Neuron (in vitro differentiated cells): ENCODE measurements around the gene FJX1.
"Not testable (repeated sequence)": the region's sequence is repeated elsewhere in the genome, so short reads cannot be mapped to it uniquely, and the experiment has no call there.

Source experiments
- H2AFZ ChIP-seq: one replicate; pipeline ENCODE4 v1.6.1; 2013; ENCODE audit warnings: low read depth, mild to moderate bottlenecking, inconsistent platforms, low read length, moderate library complexity
- H3K27me3 ChIP-seq: one replicate; pipeline ENCODE4 v1.6.1; 2013; ENCODE audit warnings: low read length; ENCODE audit not compliant: insufficient read depth
- H3K36me3 ChIP-seq: one replicate; pipeline ENCODE4 v1.6.1; 2013; ENCODE audit warnings: low read length; ENCODE audit not compliant: insufficient read depth
- H3K4me1 ChIP-seq: one replicate; pipeline ENCODE4 v1.6.1; 2013; ENCODE audit warnings: low read length; ENCODE audit not compliant: insufficient read depth
- H3K4me3 ChIP-seq: 2 replicates; pipeline ENCODE4 v1.5.1; 2013; ENCODE audit warnings: mild to moderate bottlenecking, low read length, moderate library complexity
- H3K9me3 ChIP-seq: one replicate; pipeline ENCODE4 v1.6.1; 2013; ENCODE audit warnings: low read length

FJX1 gene

DNA sequence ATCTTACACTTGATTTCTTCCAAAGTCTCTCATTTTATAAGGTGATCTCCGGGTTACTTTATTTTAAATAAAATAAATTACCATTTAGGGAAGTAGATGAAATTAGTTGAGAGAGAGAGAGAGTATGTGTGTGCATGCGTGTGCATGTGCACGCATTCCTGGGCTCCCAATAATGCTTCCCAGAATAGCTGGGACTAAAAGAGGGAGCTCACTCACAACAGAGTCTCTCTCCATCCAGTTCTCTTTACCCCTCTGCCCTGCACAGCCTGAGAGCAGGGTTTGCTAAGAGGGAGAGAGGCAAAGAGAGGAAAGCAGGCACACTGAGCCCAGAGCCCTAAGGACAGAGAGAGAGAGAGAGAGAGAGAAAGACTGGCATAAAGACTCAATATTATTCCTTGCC, 33.0 kb downstream of the FJX1 start:
- Histone ChIP-seq H3K9me3 (no peaks in the 10 kb centered on the region), H3K36me3 (no peaks in the 10 kb centered on the region), H3K4me3 (no peak overlapping the region), H3K27me3 (no peaks in the 10 kb centered on the region), H3K4me1 (peaks cover 4% of the 10 kb centered on the region), H2AFZ (no peak overlapping the region)

DNA sequence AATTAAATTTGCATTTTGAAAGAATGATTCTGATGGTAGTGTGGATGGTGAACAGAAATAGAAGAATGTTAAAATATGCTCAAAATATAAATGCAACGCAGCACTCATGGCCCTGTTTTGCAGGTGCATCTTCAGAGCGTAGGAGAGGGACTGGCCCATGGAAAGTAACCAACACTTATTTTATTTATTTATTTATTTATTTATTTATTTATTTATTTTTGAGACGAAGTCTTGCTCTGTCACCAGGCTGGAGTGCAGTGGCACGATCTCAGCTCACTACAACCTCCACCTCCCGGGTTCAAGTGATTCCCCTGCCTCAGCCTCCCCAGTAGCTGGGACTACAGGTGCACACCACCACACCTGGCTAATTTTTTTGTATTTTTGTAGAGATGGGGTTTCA, 34.5 kb downstream of the FJX1 start:
- H3K4me3 ChIP-seq, H3K4me1 ChIP-seq, H2AFZ ChIP-seq, H3K9me3 ChIP-seq, H3K36me3 ChIP-seq, H3K27me3 ChIP-seq: not testable (repeated sequence)

DNA sequence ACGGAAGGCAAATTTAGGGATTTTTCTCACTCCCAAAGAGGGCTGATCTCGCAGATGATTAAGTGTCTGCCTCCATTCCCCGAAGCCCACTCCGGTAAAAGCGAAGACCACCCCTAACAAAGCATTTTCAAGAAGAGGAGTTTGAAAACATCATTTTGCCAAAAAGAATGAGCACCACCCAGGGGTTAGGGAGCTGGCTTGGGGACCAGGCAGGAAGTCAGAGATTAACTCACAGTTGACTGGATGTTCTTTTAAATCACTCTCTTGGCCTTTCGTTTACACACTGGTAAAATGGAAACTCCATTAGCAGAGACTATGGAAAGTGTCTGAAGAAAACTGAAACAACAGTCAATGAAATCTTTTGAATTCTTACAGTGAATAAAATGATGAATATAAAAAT, 36.5 kb downstream of the FJX1 start:
- H3K9me3 ChIP-seq: no peaks in the 10 kb centered on the region

DNA sequence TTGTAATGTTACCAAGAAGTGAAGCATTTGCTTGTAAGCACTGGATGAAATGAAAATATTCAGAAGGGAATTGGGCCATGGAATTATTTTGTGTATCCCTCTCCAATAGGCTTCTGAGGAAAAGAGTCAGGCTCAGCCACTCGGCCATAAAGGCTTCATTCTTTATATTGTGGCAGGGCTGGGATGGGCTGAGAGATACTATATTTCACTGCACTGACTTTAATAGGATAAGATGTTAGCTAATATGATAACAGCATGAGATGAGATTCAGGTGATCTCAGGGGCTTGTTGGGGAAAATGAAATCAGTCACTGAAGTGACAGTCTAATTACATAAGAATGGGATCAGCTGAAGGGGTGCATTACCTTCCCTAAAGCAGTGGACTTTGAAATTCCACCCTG, 37.0 kb downstream of the FJX1 start:
- Histone ChIP-seq H3K27me3 (no peaks in the 10 kb centered on the region), H2AFZ (no peak overlapping the region), H3K36me3 (no peaks in the 10 kb centered on the region), H3K9me3 (no peaks in the 10 kb centered on the region), H3K4me1 (peaks cover 4% of the 10 kb centered on the region), H3K4me3 (no peak overlapping the region)

More for the DNA sequence above, 36.5 kb downstream of the FJX1 start:
- Histone ChIP-seq H3K36me3 (no peaks in the 10 kb centered on the region), H3K4me3 (no peak overlapping the region), H3K4me1 (peaks cover 4% of the 10 kb centered on the region), H2AFZ (no peak overlapping the region), H3K27me3 (no peaks in the 10 kb centered on the region)

DNA sequence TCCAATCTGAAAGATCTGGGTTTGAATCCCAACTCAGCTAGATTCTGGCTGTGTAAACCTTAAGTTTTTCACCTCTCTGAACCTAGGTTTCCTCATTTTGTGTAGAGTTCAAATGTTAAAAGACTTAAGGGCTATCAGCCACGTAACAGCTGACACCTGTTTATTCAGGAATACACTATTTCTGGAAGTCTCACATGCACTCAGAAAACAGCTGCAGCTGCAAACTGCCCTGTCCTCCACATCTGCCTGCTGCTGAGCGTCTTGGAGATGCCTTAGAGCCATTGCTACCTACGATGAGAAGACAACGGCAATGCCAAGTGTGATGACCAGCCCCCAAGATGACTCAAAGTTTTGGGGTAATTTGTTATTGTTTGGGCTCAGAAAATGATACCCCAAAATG, 37.6 kb downstream of the FJX1 start:
- no peaks in the 10 kb centered on the region for H3K36me3 ChIP-seq
- H3K27me3 ChIP-seq: no peaks in the 10 kb centered on the region
- H2AFZ ChIP-seq: no peak overlapping the region
- H3K4me1 ChIP-seq: peaks cover 4% of the 10 kb centered on the region
- no peaks in the 10 kb centered on the region for H3K9me3 ChIP-seq
- no peak overlapping the region for H3K4me3 ChIP-seq

DNA sequence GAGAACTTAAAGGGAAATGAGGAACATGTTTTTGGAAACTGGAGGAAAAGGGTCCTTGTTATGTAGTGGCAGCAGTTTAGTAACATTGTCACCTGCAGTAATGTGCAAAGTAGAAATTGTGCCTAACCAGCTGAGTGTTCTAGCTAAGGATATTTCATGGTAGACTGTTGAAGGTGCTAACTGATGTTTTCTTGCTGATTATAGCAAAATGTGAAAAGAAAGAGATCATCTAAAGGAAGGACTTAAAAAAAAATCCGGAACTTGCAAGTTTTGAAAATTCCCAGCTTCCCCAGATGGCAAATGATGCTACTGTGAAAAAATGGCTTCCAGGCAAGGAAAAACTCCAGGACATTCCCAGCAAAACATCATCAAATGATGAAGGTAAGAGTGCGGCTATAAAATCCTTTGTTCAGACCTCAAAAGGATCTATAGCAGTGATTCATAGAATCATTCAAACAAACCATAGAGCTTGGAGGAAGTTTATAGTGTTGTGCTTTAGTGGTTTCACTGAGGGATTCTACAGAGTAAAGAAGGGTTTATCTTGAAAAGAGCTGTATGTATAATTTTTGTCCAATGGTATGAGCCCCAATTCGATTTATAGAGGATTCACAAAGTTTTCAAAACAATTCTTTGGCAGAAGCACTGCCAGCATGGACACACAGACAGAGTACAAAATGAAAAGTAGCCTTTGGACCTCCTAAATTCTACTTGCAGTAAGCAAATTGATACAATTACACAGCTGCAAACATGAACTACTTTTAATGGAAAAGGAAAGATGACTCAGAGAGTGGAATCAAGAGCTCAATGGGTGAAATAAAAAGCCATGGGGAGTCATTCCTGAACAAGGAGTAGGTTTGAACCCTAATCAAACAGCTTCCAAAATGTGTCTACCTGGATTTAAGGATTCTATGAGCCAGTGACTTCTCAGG, 40.0 kb downstream of the FJX1 start:
- H3K4me1 ChIP-seq: peaks cover 17% of the 10 kb centered on the region
- no peak overlapping the region for H2AFZ ChIP-seq
- no peaks in the 10 kb centered on the region for H3K9me3 ChIP-seq
- no peaks in the 10 kb centered on the region for H3K27me3 ChIP-seq
- H3K36me3 ChIP-seq: no peaks in the 10 kb centered on the region
- H3K4me3 ChIP-seq: no peak overlapping the region

DNA sequence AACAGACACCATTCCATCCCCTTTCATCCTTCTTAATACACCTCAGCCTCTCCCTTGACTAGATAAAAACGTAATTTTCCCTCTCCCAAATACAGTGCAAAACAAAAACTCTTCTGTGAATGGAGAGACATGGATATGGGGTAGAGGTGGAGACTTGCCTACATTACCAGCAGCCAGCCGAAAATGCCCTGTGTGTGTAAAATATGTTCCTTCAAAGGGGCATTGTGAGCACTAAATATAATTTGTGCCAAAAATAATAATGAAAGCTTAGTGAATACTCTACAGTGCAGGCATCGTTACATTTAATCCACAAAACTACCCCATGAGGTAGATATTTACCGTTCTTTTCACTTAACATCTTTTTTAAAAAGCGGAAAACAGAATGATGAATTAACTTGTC, 43.3 kb downstream of the FJX1 start:
- H3K27me3 ChIP-seq: no peaks in the 10 kb centered on the region
- peaks cover 7% of the 10 kb centered on the region for H3K9me3 ChIP-seq
- H3K4me1 ChIP-seq: peaks cover 26% of the 10 kb centered on the region
- H3K4me3 ChIP-seq: peak overlapping the region; percentile 86
- H3K36me3 ChIP-seq: no peaks in the 10 kb centered on the region
- H2AFZ ChIP-seq: peak overlapping the region; percentile 94

DNA sequence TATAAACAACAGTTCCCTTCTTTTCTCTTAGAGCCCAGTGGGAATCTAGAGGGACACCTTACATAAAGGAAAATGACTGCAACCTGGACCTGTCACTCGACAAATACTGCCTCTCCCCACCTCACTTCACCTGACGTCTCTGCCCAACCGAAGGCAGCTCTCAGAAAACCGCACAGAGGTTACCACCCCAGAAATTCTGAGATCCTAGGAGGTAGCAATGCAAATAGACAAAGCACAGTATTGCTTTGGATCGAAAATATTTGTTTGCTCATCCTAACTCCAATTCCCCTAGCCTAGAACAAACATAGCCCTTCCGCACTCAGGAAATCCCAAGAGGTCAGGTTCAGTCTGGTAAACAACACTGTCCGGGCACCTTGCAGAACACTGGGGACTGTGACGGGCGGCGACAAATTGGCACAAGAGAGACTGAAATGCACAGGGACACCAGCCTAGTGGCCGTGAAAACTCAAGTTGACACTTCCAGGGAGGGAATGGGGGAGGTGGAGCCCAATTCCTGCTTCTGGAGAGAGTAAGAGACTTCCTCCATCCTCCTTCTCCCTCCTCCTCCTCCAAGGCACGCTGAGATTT, 43.9 kb downstream of the FJX1 start:
- Histone ChIP-seq H3K4me1 (peaks cover 26% of the 10 kb centered on the region), H2AFZ (peak overlapping the region; percentile 94), H3K36me3 (no peaks in the 10 kb centered on the region), H3K9me3 (peaks cover 8% of the 10 kb centered on the region), H3K4me3 (peak overlapping the region; percentile 86), H3K27me3 (no peaks in the 10 kb centered on the region)

DNA sequence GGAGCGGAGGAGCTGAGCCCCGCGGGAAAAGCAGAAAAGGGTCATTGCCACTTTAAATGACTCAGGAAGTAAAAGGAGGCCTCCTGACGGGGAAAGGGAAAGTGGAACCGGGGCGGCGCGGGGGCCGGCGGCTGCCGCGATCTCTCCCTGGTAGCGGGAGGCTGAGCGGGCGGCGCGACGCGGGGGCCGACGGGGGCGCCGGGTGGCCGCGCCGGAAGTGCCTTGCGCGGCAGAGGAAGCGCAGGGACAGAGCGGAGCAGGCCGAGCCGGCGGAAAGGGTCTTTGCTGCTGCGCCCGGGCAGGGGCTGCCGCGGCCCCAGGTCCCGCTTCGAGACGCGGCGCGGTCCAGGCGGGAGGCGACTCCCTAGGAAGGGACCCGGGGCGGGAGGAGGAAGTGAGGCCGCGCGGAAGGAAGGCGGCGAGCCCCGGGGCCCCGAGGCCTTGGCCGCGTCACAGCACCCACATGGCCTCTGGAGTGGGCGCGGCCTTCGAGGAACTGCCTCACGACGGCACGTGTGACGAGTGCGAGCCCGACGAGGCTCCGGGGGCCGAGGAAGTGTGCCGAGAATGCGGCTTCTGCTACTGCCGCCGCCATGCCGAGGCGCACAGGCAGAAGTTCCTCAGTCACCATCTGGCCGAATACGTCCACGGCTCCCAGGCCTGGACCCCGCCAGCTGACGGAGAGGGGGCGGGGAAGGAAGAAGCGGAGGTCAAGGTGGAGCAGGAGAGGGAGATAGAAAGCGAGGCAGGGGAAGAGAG, 44.6 kb downstream of the FJX1 start, which contains the start of gene TRIM44:
TRIM44 (plus strand) TSS at position 127 of the 759 bp plus-strand sequence; CDS start at position 464, 337 bp downstream.
- Histone ChIP-seq H2AFZ (peak within 1 kb of the TSS; percentile 94), H3K4me1 (peaks cover 26% of the 10 kb centered on the region), H3K9me3 (peaks cover 8% of the 10 kb centered on the region), H3K36me3 (no peaks in the 10 kb centered on the region), H3K4me3 (peak within 1 kb of the TSS; percentile 86), H3K27me3 (no peaks in the 10 kb centered on the region)

DNA sequence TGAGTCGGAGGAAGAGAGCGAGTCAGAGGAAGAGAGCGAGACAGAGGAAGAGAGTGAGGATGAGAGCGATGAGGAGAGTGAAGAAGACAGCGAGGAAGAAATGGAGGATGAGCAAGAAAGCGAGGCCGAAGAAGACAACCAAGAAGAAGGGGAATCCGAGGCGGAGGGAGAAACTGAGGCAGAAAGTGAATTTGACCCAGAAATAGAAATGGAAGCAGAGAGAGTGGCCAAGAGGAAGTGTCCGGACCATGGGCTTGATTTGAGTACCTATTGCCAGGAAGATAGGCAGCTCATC, 45.1 kb downstream of the FJX1 start:
- peaks cover 26% of the 10 kb centered on the region for H3K4me1 ChIP-seq
- no peaks in the 10 kb centered on the region for H3K27me3 ChIP-seq
- peak overlapping the region; percentile 86 for H3K4me3 ChIP-seq
- no peaks in the 10 kb centered on the region for H3K36me3 ChIP-seq
- H3K9me3 ChIP-seq: peaks cover 8% of the 10 kb centered on the region
- H2AFZ ChIP-seq: peak overlapping the region; percentile 94

DNA sequence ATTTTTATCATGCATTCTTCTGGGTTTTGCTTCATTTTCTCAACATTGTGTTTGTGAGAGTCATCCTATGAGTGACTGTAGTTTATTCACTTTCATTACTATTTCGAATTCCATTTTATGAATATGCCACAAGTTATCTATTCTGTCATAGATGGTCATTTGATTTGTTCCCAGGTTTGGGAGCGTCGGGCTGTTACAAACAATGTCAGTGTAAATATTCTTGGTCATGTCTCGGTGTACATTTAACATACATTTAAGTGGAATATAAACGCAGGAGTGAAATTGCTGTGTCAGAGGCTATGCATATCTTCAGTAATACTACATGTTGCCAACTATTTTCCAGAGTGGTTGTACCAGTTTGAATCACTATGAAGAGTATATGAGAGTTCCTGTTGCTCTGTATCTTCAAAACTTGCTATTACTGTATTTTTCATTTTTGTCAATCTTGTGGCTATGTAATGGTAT, 46.7 kb downstream of the FJX1 start:
- peaks cover 9% of the 10 kb centered on the region for H3K9me3 ChIP-seq
- no peak overlapping the region for H2AFZ ChIP-seq
- H3K4me3 ChIP-seq: peak overlapping the region; percentile 86
- H3K4me1 ChIP-seq: peaks cover 26% of the 10 kb centered on the region
- no peaks in the 10 kb centered on the region for H3K36me3 ChIP-seq
- H3K27me3 ChIP-seq: no peaks in the 10 kb centered on the region

DNA sequence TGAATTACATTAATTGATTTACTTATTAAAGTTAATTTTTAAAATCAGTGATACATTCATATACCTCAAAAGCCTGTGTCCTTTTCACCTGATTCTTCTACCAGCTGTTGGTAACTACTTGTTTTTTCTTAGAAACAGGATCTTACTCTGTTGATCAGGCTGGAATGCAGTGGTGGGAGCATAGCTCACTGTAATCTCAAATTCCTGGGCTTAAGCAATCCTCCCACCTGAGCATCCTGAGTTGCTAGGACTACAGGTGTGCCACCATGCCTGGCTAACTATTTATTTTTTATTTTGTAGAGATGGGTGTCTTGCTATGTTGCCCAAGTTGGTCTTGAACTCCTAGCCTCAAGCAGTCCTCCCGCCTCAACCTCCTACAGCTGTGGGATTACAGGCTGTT, 49.0 kb downstream of the FJX1 start:
- H3K4me3 ChIP-seq: no peak overlapping the region
- peaks cover 14% of the 10 kb centered on the region for H3K9me3 ChIP-seq
- no peak overlapping the region for H2AFZ ChIP-seq
- H3K27me3 ChIP-seq: no peaks in the 10 kb centered on the region
- peaks cover 17% of the 10 kb centered on the region for H3K4me1 ChIP-seq
- H3K36me3 ChIP-seq: no peaks in the 10 kb centered on the region

DNA sequence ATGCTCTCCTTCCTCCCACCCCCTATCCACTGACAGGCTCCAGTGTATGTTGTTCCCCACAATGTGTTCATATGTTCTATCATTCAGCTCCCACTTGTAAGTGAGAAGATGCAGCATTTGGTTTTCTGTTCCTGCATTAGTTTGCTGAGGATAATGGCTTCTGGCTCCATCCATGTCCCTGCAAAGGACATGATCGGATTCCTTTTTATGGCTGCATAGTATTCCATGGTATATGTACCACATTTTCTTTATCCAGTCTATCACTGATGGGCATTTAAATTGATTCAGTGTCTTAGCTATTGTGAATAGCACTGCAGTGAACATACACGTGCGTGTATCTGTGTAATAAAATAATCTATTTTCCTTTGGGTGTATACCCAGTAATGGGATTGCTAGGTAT, 50.1 kb downstream of the FJX1 start:
- H3K9me3 ChIP-seq: peaks cover 14% of the 10 kb centered on the region
- H3K27me3 ChIP-seq, H3K36me3 ChIP-seq, H2AFZ ChIP-seq, H3K4me3 ChIP-seq: not testable (repeated sequence)
- H3K4me1 ChIP-seq: peaks cover 13% of the 10 kb centered on the region
